HEK293 (cell line): ENCODE results near the gene GLOD4.

Experiments used
- BCL11B ChIP-seq: fragments of 450-650 bp; formaldehyde crosslinking; IDR thresholded peaks from 2 replicates; pipeline ENCODE4 v1.5.1; 2016; ENCODE audit warnings: low read depth, missing biosample characterization, missing genetic modification characterization
- CTCF ChIP-seq: fragments of 450-650 bp; formaldehyde crosslinking; IDR thresholded peaks from 2 replicates; pipeline ENCODE4 v1.5.1; 2016; ENCODE audit warnings: missing biosample characterization, missing genetic modification characterization
- EGR2 ChIP-seq: fragments of 450-650 bp; formaldehyde crosslinking; IDR thresholded peaks from 2 replicates; pipeline ENCODE4 v1.5.1; 2016; ENCODE audit warnings: low read depth, missing biosample characterization, missing genetic modification characterization
- GLI4 ChIP-seq: fragments of 450-650 bp; formaldehyde crosslinking; IDR thresholded peaks from 2 replicates; pipeline ENCODE4 v1.5.1; 2016; ENCODE audit warnings: missing biosample characterization, missing genetic modification characterization
- KLF1 ChIP-seq: fragments of 450-650 bp; formaldehyde crosslinking; IDR thresholded peaks from 2 replicates; pipeline ENCODE4 v1.5.1; 2016; ENCODE audit warnings: missing biosample characterization, missing genetic modification characterization
- KLF7 ChIP-seq: fragments of 450-650 bp; formaldehyde crosslinking; IDR thresholded peaks from 2 replicates; pipeline ENCODE4 v1.5.1; 2016; ENCODE audit warnings: missing biosample characterization, missing genetic modification characterization, borderline replicate concordance
- MYNN ChIP-seq: fragments of 450-650 bp; formaldehyde crosslinking; IDR thresholded peaks from 2 replicates; pipeline ENCODE4 v1.5.1; 2016; ENCODE audit warnings: missing biosample characterization, missing genetic modification characterization, borderline replicate concordance
- SCRT2 ChIP-seq: fragments of 450-650 bp; formaldehyde crosslinking; IDR thresholded peaks from 2 replicates; pipeline ENCODE4 v1.5.1; 2016; ENCODE audit warnings: missing biosample characterization, missing genetic modification characterization
- SETDB1 ChIP-seq: IDR thresholded peaks from one replicate; pipeline ENCODE4 v1.6.1; 2017; ENCODE audit warnings: mild to moderate bottlenecking, low read length, moderate library complexity, mixed read lengths; ENCODE audit not compliant: insufficient read length
- SP2 ChIP-seq: fragments of 450-650 bp; formaldehyde crosslinking; IDR thresholded peaks from 2 replicates; pipeline ENCODE4 v1.5.1; 2016; ENCODE audit warnings: missing biosample characterization, missing genetic modification characterization
- ZBTB1 ChIP-seq: fragments of 450-650 bp; formaldehyde crosslinking; IDR thresholded peaks from 2 replicates; pipeline ENCODE4 v1.5.1; 2016; ENCODE audit warnings: missing biosample characterization, missing genetic modification characterization
- ZBTB17 ChIP-seq: fragments of 450-650 bp; formaldehyde crosslinking; IDR thresholded peaks from 2 replicates; pipeline ENCODE4 v1.5.1; 2016; ENCODE audit warnings: missing biosample characterization, missing genetic modification characterization
- ZBTB21 ChIP-seq: fragments of 450-650 bp; formaldehyde crosslinking; IDR thresholded peaks from 2 replicates; pipeline ENCODE4 v1.5.1; 2017; ENCODE audit warnings: missing biosample characterization, missing genetic modification characterization
- ZBTB7A ChIP-seq: fragments of 450-650 bp; formaldehyde crosslinking; IDR thresholded peaks from 2 replicates; pipeline ENCODE4 v1.5.1; 2016; ENCODE audit warnings: low read depth, missing biosample characterization, missing genetic modification characterization
- ZNF211 ChIP-seq: fragments of 450-650 bp; formaldehyde crosslinking; IDR thresholded peaks from 2 replicates; pipeline ENCODE4 v1.5.1; 2016; ENCODE audit warnings: low read depth, missing biosample characterization, missing genetic modification characterization
- ZNF311 ChIP-seq: fragments of 450-650 bp; formaldehyde crosslinking; IDR thresholded peaks from 2 replicates; pipeline ENCODE4 v1.5.1; 2017; ENCODE audit warnings: missing biosample characterization, missing genetic modification characterization, borderline replicate concordance
- ZNF335 ChIP-seq: fragments of 450-650 bp; formaldehyde crosslinking; conservative IDR thresholded peaks from 2 replicates; pipeline ENCODE4 v1.5.1; 2016; ENCODE audit warnings: missing biosample characterization, missing genetic modification characterization
- ZNF354C ChIP-seq: fragments of 450-650 bp; formaldehyde crosslinking; IDR thresholded peaks from 2 replicates; pipeline ENCODE4 v1.5.1; 2016; ENCODE audit warnings: missing biosample characterization, missing genetic modification characterization, low read depth, borderline replicate concordance
- ZNF366 ChIP-seq: fragments of 450-650 bp; formaldehyde crosslinking; conservative IDR thresholded peaks from 2 replicates; pipeline ENCODE4 v1.5.1; 2016; ENCODE audit warnings: missing biosample characterization, missing genetic modification characterization
- ZNF426 ChIP-seq: fragments of 450-650 bp; formaldehyde crosslinking; IDR thresholded peaks from 2 replicates; pipeline ENCODE4 v1.5.1; 2017; ENCODE audit warnings: missing biosample characterization, missing genetic modification characterization, mild to moderate bottlenecking, inconsistent platforms, moderate library complexity
- ZNF473 ChIP-seq: fragments of 450-650 bp; formaldehyde crosslinking; IDR thresholded peaks from 2 replicates; pipeline ENCODE4 v1.5.1; 2017; ENCODE audit warnings: missing biosample characterization, missing genetic modification characterization
- ZNF558 ChIP-seq: fragments of 450-650 bp; formaldehyde crosslinking; IDR thresholded peaks from 2 replicates; pipeline ENCODE4 v1.5.1; 2016; ENCODE audit warnings: missing biosample characterization, missing genetic modification characterization
- ZNF621 ChIP-seq: fragments of 450-650 bp; formaldehyde crosslinking; IDR thresholded peaks from 2 replicates; pipeline ENCODE4 v1.5.1; 2017; ENCODE audit warnings: missing biosample characterization, missing genetic modification characterization
- ZNF670 ChIP-seq: fragments of 450-650 bp; formaldehyde crosslinking; IDR thresholded peaks from 2 replicates; pipeline ENCODE4 v1.5.1; 2016; ENCODE audit warnings: missing biosample characterization, missing genetic modification characterization, low read depth
- ZNF677 ChIP-seq: fragments of 450-650 bp; IDR thresholded peaks from 2 replicates; pipeline ENCODE4 v1.5.0; 2018; ENCODE audit warnings: missing biosample characterization, mild to moderate bottlenecking, missing genetic modification characterization, moderate library complexity
- ZNF768 ChIP-seq: fragments of 450-650 bp; formaldehyde crosslinking; IDR thresholded peaks from 2 replicates; pipeline ENCODE4 v1.5.1; 2018; ENCODE audit warnings: missing biosample characterization, mild to moderate bottlenecking, missing genetic modification characterization
- ZNF776 ChIP-seq: fragments of 450-650 bp; formaldehyde crosslinking; IDR thresholded peaks from 2 replicates; pipeline ENCODE4 v1.5.0; 2017; ENCODE audit warnings: missing biosample characterization, missing genetic modification characterization, borderline replicate concordance
- ZNF791 ChIP-seq: fragments of 450-650 bp; formaldehyde crosslinking; IDR thresholded peaks from 2 replicates; pipeline ENCODE4 v1.5.1; 2016; ENCODE audit warnings: missing biosample characterization, missing genetic modification characterization
- ZNF837 ChIP-seq: fragments of 450-650 bp; formaldehyde crosslinking; IDR thresholded peaks from 2 replicates; pipeline ENCODE4 v1.5.1; 2016; ENCODE audit warnings: missing biosample characterization, missing genetic modification characterization
- ZXDB ChIP-seq: fragments of 450-650 bp; formaldehyde crosslinking; IDR thresholded peaks from 2 replicates; pipeline ENCODE4 v1.5.1; 2016; ENCODE audit warnings: missing biosample characterization, missing genetic modification characterization
- TF ChIP-seq, protein P1 (sequence below): fragments of 450-650 bp; formaldehyde crosslinking; IDR thresholded peaks from 2 replicates; pipeline ENCODE4 v1.5.1; 2016; ENCODE audit warnings: missing biosample characterization, missing genetic modification characterization
- TF ChIP-seq, protein P2 (sequence below): fragments of 450-650 bp; formaldehyde crosslinking; IDR thresholded peaks from 2 replicates; pipeline ENCODE4 v1.5.1; 2016; ENCODE audit warnings: missing biosample characterization, missing genetic modification characterization

The GLOD4 gene

DNA sequence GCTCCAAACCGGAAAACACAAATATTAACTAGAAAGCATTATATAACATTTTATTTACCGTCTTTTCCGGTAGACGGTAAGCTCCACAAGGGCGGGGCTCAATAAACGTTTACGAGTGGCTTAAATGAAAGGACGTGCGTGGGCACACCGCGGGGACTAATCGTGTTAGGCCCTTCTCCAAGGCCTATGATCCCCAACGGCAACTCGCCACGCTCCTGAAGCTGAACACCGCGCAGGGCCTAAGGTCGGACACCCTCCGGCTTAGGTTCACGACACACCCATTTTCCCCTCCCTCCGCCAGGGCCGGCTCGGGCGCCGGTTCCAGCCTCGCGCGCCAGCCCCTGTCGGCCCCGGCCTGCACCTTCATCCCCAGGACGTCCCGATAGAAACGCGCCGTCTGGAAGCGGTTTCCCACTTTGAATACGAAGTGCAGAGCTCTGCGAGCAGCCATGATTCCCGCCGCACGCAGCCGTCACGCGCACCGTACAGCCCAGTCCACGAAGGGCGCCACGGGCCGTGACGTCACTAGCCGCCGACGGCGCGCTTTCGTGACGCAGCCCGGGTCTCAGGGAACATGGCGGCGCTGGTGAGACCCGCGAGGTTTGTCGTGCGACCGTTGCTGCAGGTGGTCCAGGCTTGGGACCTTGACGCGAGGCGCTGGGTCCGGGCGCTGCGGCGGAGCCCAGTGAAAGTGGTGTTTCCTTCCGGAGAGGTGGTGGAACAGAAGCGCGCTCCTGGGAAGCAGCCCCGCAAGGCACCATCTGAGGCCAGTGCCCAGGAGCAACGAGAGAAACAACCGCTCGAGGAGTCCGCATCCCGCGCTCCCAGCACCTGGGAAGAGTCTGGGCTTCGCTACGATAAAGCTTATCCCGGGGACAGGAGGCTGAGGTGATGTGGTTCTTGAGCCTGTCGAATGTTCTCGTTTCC lies at the start of gene GLOD4, which contains the start of gene MRM3 (continued):
- TF ChIP-seq CTCF (tag by site-specific recombination) (peak; percentile 87), ZNF426 (no peak), ZNF473 (tag by site-specific recombination) (no peak), SP2 (peak; percentile 67), KLF1 (tag by site-specific recombination) (peak; percentile 74), ZNF768 (tag by site-specific recombination) (no peak), ZBTB17 (tag by site-specific recombination) (peak; percentile 93), ZNF837 (tag by site-specific recombination) (no peak), ZNF335 (tag by site-specific recombination) (peak; percentile 98), ZNF776 (tag by site-specific recombination) (no peak), ZNF558 (tag by site-specific recombination) (no peak), ZBTB1 (0 out of 2 replicates have a peak, but pooled peaks have one; percentile 9), KLF7 (peak; percentile 84; the same call in 1 of the 2 replicates), ZBTB7A (tag by site-specific recombination) (peak; percentile 93), ZNF366 (tag by site-specific recombination) (no peak), ZNF621 (tag by site-specific recombination) (no peak), ZNF211 (no peak), SCRT2 (tag by site-specific recombination) (peak; percentile 68), ZNF670 (tag by site-specific recombination) (no peak), ZBTB21 (tag by site-specific recombination) (peak; percentile 99), SETDB1 (no peak), ZXDB (peak; percentile 97), ZNF677 (no peak), ZNF791 (no peak), MYNN (tag by site-specific recombination) (no peak), EGR2 (tag by site-specific recombination) (no peak), ZNF311 (tag by site-specific recombination) (no peak), BCL11B (tag by site-specific recombination) (no peak), GLI4 (tag by site-specific recombination) (peak; percentile 23; the same call in 1 of the 2 replicates), ZNF354C (tag by site-specific recombination) (no peak)
- TF ChIP-seq, protein P1, sequence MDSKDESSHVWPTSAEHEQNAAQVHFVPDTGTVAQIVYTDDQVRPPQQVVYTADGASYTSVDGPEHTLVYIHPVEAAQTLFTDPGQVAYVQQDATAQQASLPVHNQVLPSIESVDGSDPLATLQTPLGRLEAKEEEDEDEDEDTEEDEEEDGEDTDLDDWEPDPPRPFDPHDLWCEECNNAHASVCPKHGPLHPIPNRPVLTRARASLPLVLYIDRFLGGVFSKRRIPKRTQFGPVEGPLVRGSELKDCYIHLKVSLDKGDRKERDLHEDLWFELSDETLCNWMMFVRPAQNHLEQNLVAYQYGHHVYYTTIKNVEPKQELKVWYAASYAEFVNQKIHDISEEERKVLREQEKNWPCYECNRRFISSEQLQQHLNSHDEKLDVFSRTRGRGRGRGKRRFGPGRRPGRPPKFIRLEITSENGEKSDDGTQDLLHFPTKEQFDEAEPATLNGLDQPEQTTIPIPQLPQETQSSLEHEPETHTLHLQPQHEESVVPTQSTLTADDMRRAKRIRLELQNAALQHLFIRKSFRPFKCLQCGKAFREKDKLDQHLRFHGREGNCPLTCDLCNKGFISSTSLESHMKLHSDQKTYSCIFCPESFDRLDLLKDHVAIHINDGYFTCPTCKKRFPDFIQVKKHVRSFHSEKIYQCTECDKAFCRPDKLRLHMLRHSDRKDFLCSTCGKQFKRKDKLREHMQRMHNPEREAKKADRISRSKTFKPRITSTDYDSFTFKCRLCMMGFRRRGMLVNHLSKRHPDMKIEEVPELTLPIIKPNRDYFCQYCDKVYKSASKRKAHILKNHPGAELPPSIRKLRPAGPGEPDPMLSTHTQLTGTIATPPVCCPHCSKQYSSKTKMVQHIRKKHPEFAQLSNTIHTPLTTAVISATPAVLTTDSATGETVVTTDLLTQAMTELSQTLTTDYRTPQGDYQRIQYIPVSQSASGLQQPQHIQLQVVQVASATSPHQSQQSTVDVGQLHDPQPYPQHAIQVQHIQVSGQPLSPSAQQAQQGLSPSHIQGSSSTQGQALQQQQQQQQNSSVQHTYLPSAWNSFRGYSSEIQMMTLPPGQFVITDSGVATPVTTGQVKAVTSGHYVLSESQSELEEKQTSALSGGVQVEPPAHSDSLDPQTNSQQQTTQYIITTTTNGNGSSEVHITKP (tag by site-specific recombination): no peak; the same call in 1 of the 2 replicates
- TF ChIP-seq, protein P2, sequence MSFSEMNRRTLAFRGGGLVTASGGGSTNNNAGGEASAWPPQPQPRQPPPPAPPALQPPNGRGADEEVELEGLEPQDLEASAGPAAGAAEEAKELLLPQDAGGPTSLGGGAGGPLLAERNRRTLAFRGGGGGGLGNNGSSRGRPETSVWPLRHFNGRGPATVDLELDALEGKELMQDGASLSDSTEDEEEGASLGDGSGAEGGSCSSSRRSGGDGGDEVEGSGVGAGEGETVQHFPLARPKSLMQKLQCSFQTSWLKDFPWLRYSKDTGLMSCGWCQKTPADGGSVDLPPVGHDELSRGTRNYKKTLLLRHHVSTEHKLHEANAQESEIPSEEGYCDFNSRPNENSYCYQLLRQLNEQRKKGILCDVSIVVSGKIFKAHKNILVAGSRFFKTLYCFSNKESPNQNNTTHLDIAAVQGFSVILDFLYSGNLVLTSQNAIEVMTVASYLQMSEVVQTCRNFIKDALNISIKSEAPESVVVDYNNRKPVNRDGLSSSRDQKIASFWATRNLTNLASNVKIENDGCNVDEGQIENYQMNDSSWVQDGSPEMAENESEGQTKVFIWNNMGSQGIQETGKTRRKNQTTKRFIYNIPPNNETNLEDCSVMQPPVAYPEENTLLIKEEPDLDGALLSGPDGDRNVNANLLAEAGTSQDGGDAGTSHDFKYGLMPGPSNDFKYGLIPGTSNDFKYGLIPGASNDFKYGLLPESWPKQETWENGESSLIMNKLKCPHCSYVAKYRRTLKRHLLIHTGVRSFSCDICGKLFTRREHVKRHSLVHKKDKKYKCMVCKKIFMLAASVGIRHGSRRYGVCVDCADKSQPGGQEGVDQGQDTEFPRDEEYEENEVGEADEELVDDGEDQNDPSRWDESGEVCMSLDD (tag by site-specific recombination): peak; percentile 57; the same call in 1 of the 2 replicates
